Esophagus squamous epithelium (tissue), 5 donors: Measurements from ENCODE around the gene NUP42. TPM values are rescaled to one million over a fixed set of nuclear protein-coding genes. Genes with fewer than 3 reads are reported as not detected.

ENCODE experiments used
- DNase-seq: peaks from one replicate; lab custom pipeline; 2025; lab: John Stamatoyannopoulos, UW
- H3K27ac ChIP-seq, 4 donors: fragments of 200-600 bp; sonication (generic); one replicate each; pipeline ENCODE4 v1.5.1; 2016 to 2019; ENCODE audit warnings: mild to moderate bottlenecking in 1 of 4
- H3K27me3 ChIP-seq, 4 donors: fragments of 200-600 bp; sonication (generic); 1 replicate in 3 of 4; 2 replicates in 1 of 4; pipeline versions ENCODE4 v1.5.1 to v1.6.0; 2017 to 2021; ENCODE audit warnings: antibody characterized with exemption in 1 of 4
- H3K36me3 ChIP-seq, 3 donors: fragments of 200-600 bp; sonication (generic); one replicate each; pipeline ENCODE4 v1.5.1; 2016 to 2019
- H3K4me1 ChIP-seq, 3 donors: fragments of 200-600 bp; sonication (generic); one replicate each; pipeline ENCODE4 v1.5.1; 2017 to 2019
- H3K4me3 ChIP-seq, 4 donors: fragments of 200-600 bp; sonication (generic); 1 replicate in 3 of 4; 2 replicates in 1 of 4; pipeline ENCODE4 v1.5.1; 2016 to 2019; ENCODE audit warnings: mild to moderate bottlenecking in 2 of 4, moderate library complexity in 1 of 4
- H3K9me3 ChIP-seq, 3 donors: fragments of 200-600 bp; sonication (generic); one replicate each; pipeline ENCODE4 v1.5.1; 2016 to 2019
- POLR2A ChIP-seq, 4 donors: fragments of 450-650 bp; IDR thresholded peaks; one replicate each; pipeline ENCODE4 v1.6.1; 2017; ENCODE audit warnings: antibody characterized with exemption in 4 of 4, mild to moderate bottlenecking in 4 of 4, moderate library complexity in 3 of 4
- WGBS, 2 donors: methylation state at CpG; one replicate each; pipeline ENCODE4 v1.1.5; 2018; 5-methylcytosine and 5-hydroxymethylcytosine counted together
- intact Hi-C: fragments of 100-400 bp; cut with DNase I; formaldehyde crosslinking; loops from one replicate; pipeline ENCODE4 v1.15.0; 2022
- total RNA-seq, 4 donors: library from RNA; depleted of rRNA; stranded (reverse); fragments of >200 nt; gene quantifications; one replicate each; pipeline ENCODE4 v1.1.0, GENCODE V29; 2016
- TF ChIP-seq, protein P1 (sequence below), 6 experiments: fragments of 450-650 bp in 4 of 6; fragments of 200-600 bp in 2 of 6; sonication (generic) in 2 of 6; IDR thresholded peaks; one replicate each; pipeline ENCODE4 v1.5.1; 2016 to 2019; ENCODE audit warnings: antibody characterized with exemption in 6 of 6, mild to moderate bottlenecking in 4 of 6, moderate library complexity in 4 of 6
- donor health status: DM: yes; HTN: yes; CAD: no.

Gene NUP42
- total RNA-seq, 4 donors from 2014 or later = 15.5 to 34.3 (median 29.1) TPM

DNA sequence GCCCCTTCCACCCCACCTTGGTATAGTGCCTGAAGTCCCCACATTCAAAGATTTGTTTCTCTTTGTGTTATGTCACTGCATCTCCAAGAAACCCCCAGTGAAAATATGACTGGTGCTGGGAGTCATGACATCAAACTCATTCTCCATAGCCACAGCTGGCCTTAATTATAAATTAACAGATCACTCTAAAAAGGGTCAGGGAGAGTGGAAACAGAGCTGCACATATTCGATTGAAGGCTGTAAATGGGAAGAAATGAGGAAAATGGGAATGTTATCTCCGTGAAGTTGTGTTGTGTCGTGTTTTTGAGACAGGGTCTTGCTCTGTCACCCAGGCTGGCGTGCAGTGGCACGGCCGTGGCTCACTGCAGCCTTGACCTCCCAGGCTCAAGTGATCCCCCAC lies 24.2 kb upstream of the NUP42 start:
- Histone ChIP-seq H3K36me3 (peaks cover 0 to 56% (median 0%) of the 10 kb centered on the region in 3 donors), H3K27me3 (no peaks in the 10 kb centered on the region), H3K9me3 (no peaks in the 10 kb centered on the region), H3K4me3 (no peak overlapping the region), H3K27ac (no peak overlapping the region), H3K4me1 (no peaks in the 10 kb centered on the region)
- TF ChIP-seq, protein P1, sequence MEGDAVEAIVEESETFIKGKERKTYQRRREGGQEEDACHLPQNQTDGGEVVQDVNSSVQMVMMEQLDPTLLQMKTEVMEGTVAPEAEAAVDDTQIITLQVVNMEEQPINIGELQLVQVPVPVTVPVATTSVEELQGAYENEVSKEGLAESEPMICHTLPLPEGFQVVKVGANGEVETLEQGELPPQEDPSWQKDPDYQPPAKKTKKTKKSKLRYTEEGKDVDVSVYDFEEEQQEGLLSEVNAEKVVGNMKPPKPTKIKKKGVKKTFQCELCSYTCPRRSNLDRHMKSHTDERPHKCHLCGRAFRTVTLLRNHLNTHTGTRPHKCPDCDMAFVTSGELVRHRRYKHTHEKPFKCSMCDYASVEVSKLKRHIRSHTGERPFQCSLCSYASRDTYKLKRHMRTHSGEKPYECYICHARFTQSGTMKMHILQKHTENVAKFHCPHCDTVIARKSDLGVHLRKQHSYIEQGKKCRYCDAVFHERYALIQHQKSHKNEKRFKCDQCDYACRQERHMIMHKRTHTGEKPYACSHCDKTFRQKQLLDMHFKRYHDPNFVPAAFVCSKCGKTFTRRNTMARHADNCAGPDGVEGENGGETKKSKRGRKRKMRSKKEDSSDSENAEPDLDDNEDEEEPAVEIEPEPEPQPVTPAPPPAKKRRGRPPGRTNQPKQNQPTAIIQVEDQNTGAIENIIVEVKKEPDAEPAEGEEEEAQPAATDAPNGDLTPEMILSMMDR (IDR thresholded peaks at IDR 0.05) = no peak
- TF ChIP-seq POLR2A (IDR thresholded peaks at IDR 0.05) = no peak
- 75 to 77% methylated on average over 6 of the region's 6 CpGs for whole genome bisulfite sequencing, 2 donors
- DNase-seq = no peak
- intact Hi-C loops = no loop called here

DNA sequence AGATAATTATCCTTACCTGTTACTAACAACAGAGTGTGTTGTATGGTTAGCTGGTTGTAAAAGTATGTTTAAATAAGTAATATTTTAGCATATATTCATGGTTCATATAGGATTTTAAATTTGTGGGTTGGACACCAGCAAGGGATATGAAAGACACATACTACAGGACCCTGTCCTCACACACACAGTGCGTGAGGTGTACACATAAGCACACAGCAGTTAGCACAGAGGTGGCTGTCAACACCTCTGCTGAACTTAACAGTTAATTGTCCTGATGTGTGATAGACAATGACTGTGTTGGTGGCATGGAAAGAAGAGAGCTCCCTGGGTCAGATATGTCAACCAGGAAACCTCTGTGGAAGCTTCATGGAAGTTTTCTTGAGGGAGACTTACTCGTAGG lies 23.3 kb upstream of the NUP42 start:
- Histone ChIP-seq H3K27ac (no peak overlapping the region), H3K9me3 (no peaks in the 10 kb centered on the region), H3K4me3 (no peak overlapping the region), H3K36me3 (peaks cover 0 to 48% (median 0%) of the 10 kb centered on the region in 3 donors), H3K4me1 (no peaks in the 10 kb centered on the region), H3K27me3 (no peaks in the 10 kb centered on the region)
- no peak for TF ChIP-seq POLR2A (IDR thresholded peaks at IDR 0.05)
- TF ChIP-seq, protein P1 (IDR thresholded peaks at IDR 0.05) = no peak
- WGBS, 2 donors = 93 to 100% methylated on average over 2 of the region's 2 CpGs
- no peak for DNase-seq
- intact Hi-C loops = no loop called here

DNA sequence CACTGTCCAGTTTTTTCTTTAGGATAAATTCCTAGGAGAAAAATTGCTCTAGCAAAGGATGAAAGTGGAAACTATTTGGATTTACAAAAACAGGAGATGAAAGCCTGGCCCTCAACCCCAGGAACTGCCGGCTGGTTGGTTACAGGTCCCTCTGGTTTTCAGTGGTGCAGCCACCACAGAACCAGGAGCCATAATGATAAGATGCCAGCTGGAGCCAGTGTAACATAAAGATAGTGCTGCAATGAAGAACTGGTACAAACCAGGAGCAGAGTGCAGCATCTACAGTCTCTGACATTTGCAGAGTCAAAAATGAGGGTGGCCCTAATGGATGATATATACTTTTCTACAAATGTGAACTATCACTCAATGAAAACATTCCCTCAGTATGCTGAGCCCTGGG lies 20.4 kb upstream of the NUP42 start:
- TF ChIP-seq POLR2A (IDR thresholded peaks at IDR 0.05) = no peak
- TF ChIP-seq, protein P1 (IDR thresholded peaks at IDR 0.05) = no peak
- H3K4me3 ChIP-seq = no peak overlapping the region
- intact Hi-C loops = no loop called here
- H3K4me1 ChIP-seq = no peaks in the 10 kb centered on the region
- H3K27ac ChIP-seq = no peak overlapping the region
- H3K9me3 ChIP-seq = no peaks in the 10 kb centered on the region
- no peak for DNase-seq
- WGBS, 2 donors = 83 to 91% methylated on average over 1 of the region's 1 CpG
- H3K36me3 ChIP-seq = peaks cover 0 to 32% (median 0%) of the 10 kb centered on the region in 3 donors
- H3K27me3 ChIP-seq = no peaks in the 10 kb centered on the region

DNA sequence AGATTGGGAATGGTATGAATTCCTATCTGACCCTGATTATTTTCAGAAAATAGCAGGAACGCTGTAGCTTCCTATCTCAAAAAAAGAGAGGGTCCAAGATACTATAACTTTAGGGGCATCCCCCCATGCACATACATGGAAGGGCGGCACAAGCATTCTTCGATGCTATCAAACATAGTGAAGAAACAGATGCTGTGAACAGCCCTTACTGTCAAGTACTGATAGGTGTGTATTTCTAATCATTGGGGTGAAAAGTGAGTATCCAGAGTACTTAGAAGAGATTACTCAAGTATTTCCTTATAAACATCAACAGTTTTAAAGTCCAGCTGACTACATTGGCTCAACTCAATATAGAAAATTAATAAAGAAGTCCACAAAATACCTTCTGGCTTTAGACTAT lies 17.0 kb upstream of the NUP42 start:
- no peak overlapping the region for H3K4me3 ChIP-seq
- no peak for TF ChIP-seq POLR2A (IDR thresholded peaks at IDR 0.05)
- TF ChIP-seq, protein P1 (IDR thresholded peaks at IDR 0.05) = no peak
- intact Hi-C loops = no loop called here
- H3K27me3 ChIP-seq = no peaks in the 10 kb centered on the region
- H3K9me3 ChIP-seq = no peaks in the 10 kb centered on the region
- no peak for DNase-seq
- peaks cover 0 to 31% (median 0%) of the 10 kb centered on the region in 3 donors for H3K36me3 ChIP-seq
- no peak overlapping the region for H3K27ac ChIP-seq
- WGBS, 2 donors = 91 to 96% methylated on average over 3 of the region's 3 CpGs
- H3K4me1 ChIP-seq = no peaks in the 10 kb centered on the region

DNA sequence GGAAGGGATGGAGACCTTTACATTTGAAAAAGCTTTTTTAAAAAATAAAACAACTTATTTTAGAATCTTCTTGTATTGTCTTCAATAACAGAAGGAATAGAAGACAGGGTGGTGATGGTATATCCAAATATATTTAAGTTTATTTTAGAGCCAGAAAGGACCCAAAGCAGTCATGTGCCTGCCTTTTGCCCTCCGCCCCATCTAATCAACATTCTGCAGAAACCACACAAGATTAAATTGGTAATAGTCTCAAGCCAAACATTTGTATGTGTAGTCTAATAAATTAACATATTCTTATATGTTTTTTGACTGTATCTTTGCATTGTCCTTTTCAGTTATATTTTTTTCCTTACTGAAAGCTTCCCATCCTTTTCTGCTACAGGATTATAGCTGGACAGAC lies 16.5 kb upstream of the NUP42 start:
- H3K4me1 ChIP-seq = no peaks in the 10 kb centered on the region
- DNase-seq = no peak
- 91 to 96% methylated on average over 1 of the region's 1 CpG for WGBS, 2 donors
- no peaks in the 10 kb centered on the region for H3K27me3 ChIP-seq
- H3K4me3 ChIP-seq = no peak overlapping the region
- intact Hi-C loops = no loop called here
- H3K36me3 ChIP-seq = peaks cover 0 to 36% (median 0%) of the 10 kb centered on the region in 3 donors
- H3K27ac ChIP-seq = no peak overlapping the region
- H3K9me3 ChIP-seq = no peaks in the 10 kb centered on the region
- TF ChIP-seq, protein P1 (IDR thresholded peaks at IDR 0.05) = no peak
- TF ChIP-seq POLR2A (IDR thresholded peaks at IDR 0.05) = no peak
